OCI-LY1 (cell line): Measurements from ENCODE around the gene ADARB2.
"Not testable (repeated sequence)": the region's sequence is repeated elsewhere in the genome, so short reads cannot be mapped to it uniquely, and the experiment has no call there.

Experiments used
- H2AFZ ChIP-seq: fragments of 200-600 bp; sonication (generic), shearing (Covaris generic); 2 replicates; pipeline ENCODE4 v1.6.0; 2014; ENCODE audit warnings: antibody characterized with exemption, mild to moderate bottlenecking, low read length
- H3F3A ChIP-seq: fragments of 200-600 bp; sonication (generic), shearing (Covaris generic); 2 replicates; pipeline ENCODE4 v1.6.0; 2014; ENCODE audit warnings: mild to moderate bottlenecking, antibody characterized with exemption, low read length, moderate library complexity; ENCODE audit not compliant: insufficient read depth
- H3K27ac ChIP-seq: fragments of 200-600 bp; sonication (generic); 2 replicates; pipeline ENCODE4 v1.5.1; 2014; ENCODE audit warnings: low read length, mixed run types, mild to moderate bottlenecking, low read depth; ENCODE audit not compliant: poor library complexity, severe bottlenecking
- H3K27me3 ChIP-seq: fragments of 200-600 bp; sonication (generic); 2 replicates; pipeline ENCODE4 v1.6.0; 2014; ENCODE audit warnings: antibody characterized with exemption, mild to moderate bottlenecking, low read length, moderate library complexity; ENCODE audit not compliant: insufficient read depth
- H3K36me3 ChIP-seq: fragments of 200-600 bp; sonication (generic); 2 replicates; pipeline ENCODE4 v1.6.1; 2014; ENCODE audit warnings: mild to moderate bottlenecking, antibody characterized with exemption, low read length, moderate library complexity, mixed read lengths; ENCODE audit not compliant: insufficient read depth
- H3K4me1 ChIP-seq: fragments of 200-600 bp; sonication (generic); 2 replicates; pipeline ENCODE4 v1.5.1; 2014; ENCODE audit warnings: mild to moderate bottlenecking, low read length, moderate library complexity; ENCODE audit not compliant: insufficient read depth, severe bottlenecking
- H3K4me2 ChIP-seq: fragments of 200-600 bp; sonication (generic), shearing (Covaris generic); 2 replicates; pipeline ENCODE4 v1.6.1; 2014; ENCODE audit warnings: low read length
- H3K4me3 ChIP-seq: fragments of 200-600 bp; sonication (generic); 2 replicates; pipeline ENCODE4 v1.5.1; 2014; ENCODE audit warnings: low read length, low read depth, mild to moderate bottlenecking, mixed read lengths; ENCODE audit not compliant: poor library complexity, severe bottlenecking
- H3K79me2 ChIP-seq: fragments of 200-600 bp; shearing (Covaris generic); 2 replicates; pipeline ENCODE4 v1.6.1; 2016; ENCODE audit warnings: mixed run types, low read length, mixed read lengths; ENCODE audit not compliant: insufficient read depth
- H3K9ac ChIP-seq: fragments of 200-600 bp; sonication (generic), shearing (Covaris generic); 2 replicates; pipeline ENCODE4 v1.6.1; 2014; ENCODE audit warnings: mild to moderate bottlenecking, low read length, mixed read lengths
- H3K9me2 ChIP-seq: fragments of 200-600 bp; sonication (generic), shearing (Covaris generic); 2 replicates; pipeline ENCODE4 v1.6.1; 2014; ENCODE audit warnings: low read depth, mild to moderate bottlenecking, low read length, mixed read lengths
- H3K9me3 ChIP-seq: fragments of 200-600 bp; shearing (Covaris generic); 2 replicates; pipeline ENCODE4 v1.6.1; 2014; ENCODE audit warnings: low read length, mixed read lengths
- H4K20me1 ChIP-seq: fragments of 200-600 bp; sonication (generic), shearing (Covaris generic); 2 replicates; pipeline ENCODE4 v1.6.0; 2016; ENCODE audit warnings: mild to moderate bottlenecking, low read length; ENCODE audit not compliant: insufficient read depth
- EZH2 ChIP-seq: fragments of 200-600 bp; sonication (generic), shearing (Covaris generic); IDR thresholded peaks from 2 replicates; pipeline ENCODE4 v1.8.0; 2017; ENCODE audit warnings: borderline replicate concordance, mixed run types, mild to moderate bottlenecking, antibody characterized with exemption, low read length, moderate library complexity, mixed read lengths
- TF ChIP-seq, protein P1 (sequence below): fragments of 200-600 bp; sonication (generic), shearing (Covaris generic); IDR thresholded peaks from 2 replicates; pipeline ENCODE4 v1.5.1; 2017; ENCODE audit warnings: mild to moderate bottlenecking, antibody characterized with exemption, low read length, moderate library complexity, mixed read lengths

The ADARB2 gene

DNA sequence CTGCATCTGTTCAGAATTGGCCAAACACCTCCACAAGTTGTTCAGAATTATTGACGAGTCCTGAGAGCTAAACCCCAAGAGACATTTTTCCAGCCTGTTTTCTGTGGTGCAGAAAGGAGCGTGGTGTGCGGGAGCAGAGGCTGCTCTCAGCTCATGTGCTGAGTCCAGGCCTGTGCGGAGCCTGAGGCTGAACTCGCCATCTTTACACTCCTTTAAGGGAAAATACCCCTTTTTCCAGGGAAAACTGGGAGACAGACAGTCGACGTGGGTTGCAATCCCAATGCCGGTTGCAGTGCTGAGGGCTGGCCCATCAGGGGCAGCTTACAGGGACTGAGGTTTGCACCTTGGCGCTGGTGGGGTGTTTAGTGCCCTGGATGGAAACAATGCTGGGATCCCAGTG is 112.2 kb downstream of the ADARB2 start:
- Histone ChIP-seq H3K9me2 (no peaks in the 10 kb centered on the region), H3K4me2 (no peak overlapping the region), H4K20me1 (no peaks in the 10 kb centered on the region), H3K27me3 (peaks cover 5% of the 10 kb centered on the region; the same call in 1 of the 2 replicates), H2AFZ (no peak overlapping the region), H3K36me3 (no peaks in the 10 kb centered on the region; the same call in 1 of the 2 replicates), H3F3A (no peaks in the 10 kb centered on the region), H3K9ac (no peak overlapping the region), H3K4me1 (peaks cover 18% of the 10 kb centered on the region), H3K9me3 (no peaks in the 10 kb centered on the region), H3K4me3 (no peak overlapping the region), H3K79me2 (no peaks in the 10 kb centered on the region), H3K27ac (no peak overlapping the region)
- TF ChIP-seq, protein P1, sequence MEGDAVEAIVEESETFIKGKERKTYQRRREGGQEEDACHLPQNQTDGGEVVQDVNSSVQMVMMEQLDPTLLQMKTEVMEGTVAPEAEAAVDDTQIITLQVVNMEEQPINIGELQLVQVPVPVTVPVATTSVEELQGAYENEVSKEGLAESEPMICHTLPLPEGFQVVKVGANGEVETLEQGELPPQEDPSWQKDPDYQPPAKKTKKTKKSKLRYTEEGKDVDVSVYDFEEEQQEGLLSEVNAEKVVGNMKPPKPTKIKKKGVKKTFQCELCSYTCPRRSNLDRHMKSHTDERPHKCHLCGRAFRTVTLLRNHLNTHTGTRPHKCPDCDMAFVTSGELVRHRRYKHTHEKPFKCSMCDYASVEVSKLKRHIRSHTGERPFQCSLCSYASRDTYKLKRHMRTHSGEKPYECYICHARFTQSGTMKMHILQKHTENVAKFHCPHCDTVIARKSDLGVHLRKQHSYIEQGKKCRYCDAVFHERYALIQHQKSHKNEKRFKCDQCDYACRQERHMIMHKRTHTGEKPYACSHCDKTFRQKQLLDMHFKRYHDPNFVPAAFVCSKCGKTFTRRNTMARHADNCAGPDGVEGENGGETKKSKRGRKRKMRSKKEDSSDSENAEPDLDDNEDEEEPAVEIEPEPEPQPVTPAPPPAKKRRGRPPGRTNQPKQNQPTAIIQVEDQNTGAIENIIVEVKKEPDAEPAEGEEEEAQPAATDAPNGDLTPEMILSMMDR, result no peak
- TF ChIP-seq EZH2, result no peak

DNA sequence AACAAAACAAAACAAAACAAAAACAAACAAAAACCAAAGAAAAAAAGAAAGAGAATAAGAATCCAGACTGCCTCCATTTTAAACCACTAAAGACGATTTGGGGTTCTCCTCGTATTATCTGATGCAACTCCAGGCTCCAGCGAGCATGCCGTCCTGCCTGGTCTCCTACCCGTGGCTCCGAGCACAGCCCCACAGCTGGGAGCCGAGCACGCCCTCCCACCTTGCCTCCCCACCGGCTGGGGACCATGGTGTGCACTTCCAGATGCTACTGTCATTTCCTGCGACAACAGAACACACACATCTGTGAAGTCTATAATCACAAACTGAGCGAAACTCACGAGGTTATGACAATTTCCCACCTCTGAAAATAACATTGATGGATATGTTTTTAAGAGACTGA is 113.1 kb downstream of the ADARB2 start:
- Histone ChIP-seq H3K27ac (no peak overlapping the region), H4K20me1 (no peaks in the 10 kb centered on the region), H3K36me3 (no peaks in the 10 kb centered on the region; the same call in 1 of the 2 replicates), H3K4me3 (no peak overlapping the region), H3K27me3 (peaks cover 5% of the 10 kb centered on the region; the same call in 1 of the 2 replicates), H3K9me2 (no peaks in the 10 kb centered on the region), H3K4me1 (peaks cover 9% of the 10 kb centered on the region), H3K9me3 (no peaks in the 10 kb centered on the region), H3K9ac (no peak overlapping the region), H3K4me2 (no peak overlapping the region), H2AFZ (no peak overlapping the region), H3K79me2 (no peaks in the 10 kb centered on the region), H3F3A (no peaks in the 10 kb centered on the region)
- TF ChIP-seq, protein P1, result no peak
- TF ChIP-seq EZH2, result no peak

DNA sequence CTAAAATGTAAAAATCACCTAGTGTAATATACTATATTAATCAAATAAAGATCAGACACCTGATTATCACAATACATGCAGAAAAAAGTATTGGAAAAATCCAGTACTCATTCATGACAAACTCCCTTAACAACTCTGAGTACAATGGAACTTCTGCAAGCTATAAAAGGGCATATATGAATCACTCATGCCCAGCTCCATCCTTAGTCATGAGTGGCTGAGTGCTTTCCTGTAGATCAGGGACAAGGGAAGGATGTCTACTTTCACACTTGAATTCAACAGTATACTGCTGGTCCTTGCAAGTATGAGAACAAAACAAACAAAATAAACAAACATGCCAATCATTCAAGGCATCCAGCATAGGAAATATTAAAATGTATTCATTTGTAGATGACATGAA is 116.5 kb downstream of the ADARB2 start:
- no peaks in the 10 kb centered on the region for H4K20me1 ChIP-seq
- H3K9me2 ChIP-seq, result no peaks in the 10 kb centered on the region
- H3K27ac ChIP-seq, result no peak overlapping the region
- no peaks in the 10 kb centered on the region for H3K27me3 ChIP-seq
- no peaks in the 10 kb centered on the region for H3F3A ChIP-seq
- no peak overlapping the region for H3K9ac ChIP-seq
- no peak overlapping the region for H2AFZ ChIP-seq
- no peaks in the 10 kb centered on the region; the same call in 1 of the 2 replicates for H3K36me3 ChIP-seq
- peaks cover 5% of the 10 kb centered on the region; the same call in 1 of the 2 replicates for H3K9me3 ChIP-seq
- peaks cover 17% of the 10 kb centered on the region for H3K4me1 ChIP-seq
- H3K4me2 ChIP-seq, result no peak overlapping the region
- TF ChIP-seq, protein P1, result no peak
- no peak for TF ChIP-seq EZH2
- H3K4me3 ChIP-seq, result no peak overlapping the region
- no peaks in the 10 kb centered on the region for H3K79me2 ChIP-seq

- H3K79me2 ChIP-seq, H3K9me2 ChIP-seq, H3F3A ChIP-seq, H2AFZ ChIP-seq, H3K9me3 ChIP-seq, H3K27ac ChIP-seq, H3K36me3 ChIP-seq, H3K27me3 ChIP-seq, H3K4me2 ChIP-seq, H3K4me3 ChIP-seq, H3K4me1 ChIP-seq, H3K9ac ChIP-seq, H4K20me1 ChIP-seq: not testable (repeated sequence)
These were observed 119.7 kb downstream of the ADARB2 start for GRCh38 chr10:1617376-1618317.

GRCh38 chr10:1616701-1617100 is 120.6 kb downstream of the ADARB2 start:
- H3K4me3 ChIP-seq, H3F3A ChIP-seq, H3K9ac ChIP-seq, H4K20me1 ChIP-seq, H2AFZ ChIP-seq, H3K27ac ChIP-seq, H3K9me3 ChIP-seq, H3K79me2 ChIP-seq, H3K36me3 ChIP-seq, H3K4me2 ChIP-seq, H3K9me2 ChIP-seq, H3K27me3 ChIP-seq, H3K4me1 ChIP-seq: not testable (repeated sequence)
